Ascending aorta (tissue), 2 donors: ENCODE results near the gene E2F6. TPM values are rescaled to one million over a fixed set of nuclear protein-coding genes. Genes with fewer than 3 reads are reported as not detected.

Experiments used
- DNase-seq, 2 donors: peaks; one replicate each; pipeline ENCODE4 v3.0.0-alpha.2; 2019; ENCODE audit warnings: low spot score in 2 of 2
- H3K27ac ChIP-seq, 2 donors: fragments of 200-600 bp; sonication (generic); one replicate each; pipeline ENCODE4 v1.5.1; 2016 to 2017; ENCODE audit warnings: mild to moderate bottlenecking in 1 of 2
- H3K27me3 ChIP-seq: fragments of 200-600 bp; sonication (generic); one replicate; pipeline ENCODE4 v1.5.1; 2017
- H3K36me3 ChIP-seq, 2 donors: fragments of 200-600 bp; sonication (generic); one replicate each; pipeline ENCODE4 v1.5.1; 2016
- H3K4me1 ChIP-seq, 2 donors: fragments of 200-600 bp; sonication (generic); one replicate each; pipeline ENCODE4 v1.5.1; 2016 to 2017; ENCODE audit warnings: mild to moderate bottlenecking in 1 of 2
- H3K4me3 ChIP-seq, 2 donors: fragments of 200-600 bp; sonication (generic); one replicate each; pipeline ENCODE4 v1.5.1; 2016 to 2017; ENCODE audit warnings: mild to moderate bottlenecking in 1 of 2
- H3K9me3 ChIP-seq, 2 donors: fragments of 200-600 bp; sonication (generic); one replicate each; pipeline ENCODE4 v1.5.1; 2016
- CTCF ChIP-seq, 3 experiments: fragments of 200-600 bp in 2 of 3; fragments of 450-650 bp in 1 of 3; sonication (generic) in 2 of 3; IDR thresholded peaks; one replicate each; pipeline ENCODE4 v1.5.1; 2016 to 2019; ENCODE audit warnings: antibody characterized with exemption in 3 of 3, mild to moderate bottlenecking in 1 of 3, moderate library complexity in 1 of 3
- intact Hi-C: fragments of 100-400 bp; cut with DNase I; formaldehyde crosslinking; loops from one replicate; pipeline ENCODE4 v1.15.1; 2023
- total RNA-seq: library from RNA; depleted of rRNA; stranded (reverse); fragments of >200 nt; gene quantifications from one replicate; pipeline ENCODE4 v1.1.0, GENCODE V29; 2016

Gene E2F6
- total RNA-seq, 1 donor from 2014 or later: 1.9 TPM

DNA sequence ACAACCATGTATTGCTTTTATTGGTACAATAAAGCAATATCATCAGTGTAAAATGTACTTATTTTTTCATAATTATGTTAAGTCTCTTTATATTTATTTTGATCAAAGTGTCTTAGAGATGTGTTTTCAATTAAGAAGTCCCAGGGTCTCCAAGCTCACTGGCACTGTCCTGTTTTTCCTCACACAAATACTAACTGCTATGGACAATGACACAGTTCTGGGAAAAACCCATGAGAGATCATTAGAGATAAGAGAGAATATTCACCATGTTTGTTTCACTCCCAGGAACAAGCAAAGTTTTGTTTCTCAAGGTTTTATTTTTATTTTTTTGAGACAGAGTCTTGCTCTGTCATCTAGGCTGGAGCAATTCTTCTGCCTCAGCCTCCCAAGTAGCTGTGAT, 38.7 kb downstream of the E2F6 start:
- H3K9me3 ChIP-seq: no peaks in the 10 kb centered on the region
- no peaks in the 10 kb centered on the region for H3K4me1 ChIP-seq
- intact Hi-C loops: no loop called here
- DNase-seq: no peak
- H3K27ac ChIP-seq: no peak overlapping the region
- no peaks in the 10 kb centered on the region for H3K27me3 ChIP-seq
- H3K36me3 ChIP-seq: no peaks in the 10 kb centered on the region
- no peak overlapping the region for H3K4me3 ChIP-seq
- no peak for TF ChIP-seq CTCF (IDR thresholded peaks at IDR 0.05)

DNA sequence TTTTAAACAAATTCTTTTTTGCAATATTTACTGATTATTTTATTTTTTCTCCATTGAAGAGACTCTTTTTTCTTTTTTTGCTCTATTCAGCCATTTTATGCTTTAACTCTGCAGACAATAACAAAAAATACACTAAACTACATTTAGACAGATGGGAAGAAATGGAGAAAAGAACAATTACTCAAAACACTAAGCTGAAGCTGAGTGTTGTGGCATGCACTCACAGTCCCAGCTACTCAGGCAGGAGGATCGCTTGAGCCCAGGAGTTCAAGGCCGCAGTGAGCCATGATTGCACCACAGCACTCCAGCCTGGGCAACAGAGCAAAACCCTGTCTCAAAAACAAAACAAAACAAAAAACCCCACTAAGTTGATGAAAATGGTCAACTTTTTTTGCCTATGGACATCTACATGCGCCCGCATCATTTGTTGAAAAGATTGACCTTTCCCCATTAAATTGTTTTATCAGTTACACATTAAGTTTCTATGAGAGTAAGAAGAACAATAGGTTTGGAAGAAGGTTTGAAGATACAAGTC, 43.0 kb downstream of the E2F6 start:
- H3K9me3 ChIP-seq: no peaks in the 10 kb centered on the region
- H3K4me1 ChIP-seq: no peaks in the 10 kb centered on the region

DNA sequence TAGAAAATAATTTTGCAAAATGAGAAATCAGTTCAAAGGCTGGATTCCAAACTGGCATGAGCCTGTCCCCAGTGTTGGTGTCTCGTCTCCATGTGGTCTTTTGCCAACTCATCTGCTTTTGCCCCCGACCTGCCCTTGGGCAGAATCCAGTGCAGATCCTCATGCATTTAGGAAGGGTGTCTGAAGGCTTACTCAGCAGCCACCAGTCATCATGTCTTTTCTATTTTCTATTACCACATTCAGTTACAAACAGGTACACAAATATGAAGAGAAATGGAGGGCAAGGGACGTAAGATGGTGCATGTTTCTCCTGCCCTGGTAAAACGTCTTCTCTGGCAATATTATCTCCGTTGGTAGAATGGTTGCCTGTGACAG, 43.5 kb downstream of the E2F6 start:
- H3K27ac ChIP-seq: no peak overlapping the region
- no peak for DNase-seq
- TF ChIP-seq CTCF (IDR thresholded peaks at IDR 0.05): no peak
- no peaks in the 10 kb centered on the region for H3K4me1 ChIP-seq
- H3K4me3 ChIP-seq: no peak overlapping the region
- intact Hi-C loops: no loop called here
- no peaks in the 10 kb centered on the region for H3K27me3 ChIP-seq
- H3K9me3 ChIP-seq: no peaks in the 10 kb centered on the region
- no peaks in the 10 kb centered on the region for H3K36me3 ChIP-seq

More for the DNA sequence above, 43.0 kb downstream of the E2F6 start:
- no peak overlapping the region for H3K4me3 ChIP-seq
- no peak for DNase-seq
- H3K27me3 ChIP-seq: no peaks in the 10 kb centered on the region
- intact Hi-C loops: no loop called here
- H3K36me3 ChIP-seq: no peaks in the 10 kb centered on the region
- H3K27ac ChIP-seq: no peak overlapping the region
- TF ChIP-seq CTCF (IDR thresholded peaks at IDR 0.05): no peak

- TF ChIP-seq CTCF (IDR thresholded peaks at IDR 0.05): no peak
- intact Hi-C loops: no loop called here
- no peak for DNase-seq
- Histone ChIP-seq H3K9me3 (no peaks in the 10 kb centered on the region), H3K4me3 (no peak overlapping the region), H3K27me3 (no peaks in the 10 kb centered on the region), H3K27ac (no peak overlapping the region), H3K36me3 (no peaks in the 10 kb centered on the region), H3K4me1 (no peaks in the 10 kb centered on the region)
Observed at GRCh38 chr2:11421863-11422490, 44.0 kb downstream of the E2F6 start.

GRCh38 chr2:11420671-11421070, 45.3 kb downstream of the E2F6 start:
- Histone ChIP-seq H3K4me1 (no peaks in the 10 kb centered on the region), H3K4me3 (no peak overlapping the region), H3K36me3 (no peaks in the 10 kb centered on the region), H3K9me3 (no peaks in the 10 kb centered on the region), H3K27ac (no peak overlapping the region), H3K27me3 (no peaks in the 10 kb centered on the region)
- DNase-seq: no peak
- no peak for TF ChIP-seq CTCF (IDR thresholded peaks at IDR 0.05)
- intact Hi-C loops: no loop called here

GRCh38 chr2:11420190-11420589, 45.8 kb downstream of the E2F6 start:
- Histone ChIP-seq H3K27me3 (no peaks in the 10 kb centered on the region), H3K27ac (no peak overlapping the region), H3K36me3 (no peaks in the 10 kb centered on the region), H3K4me1 (no peaks in the 10 kb centered on the region), H3K9me3 (no peaks in the 10 kb centered on the region), H3K4me3 (no peak overlapping the region)
- intact Hi-C loops: no loop called here
- DNase-seq: no peak
- no peak for TF ChIP-seq CTCF (IDR thresholded peaks at IDR 0.05)
